Gastroesophageal sphincter (tissue), 3 donors: ENCODE data around the gene CPD.

Source experiments
- CTCF ChIP-seq, 4 experiments: fragments of 200-600 bp in 2 of 4; fragments of 450-650 bp in 2 of 4; sonication (generic) in 1 of 4; IDR thresholded peaks; one replicate each; pipeline ENCODE4 v1.5.1; 2017 to 2019; ENCODE audit warnings: antibody characterized with exemption in 4 of 4, mild to moderate bottlenecking in 2 of 4, moderate library complexity in 2 of 4
- EP300 ChIP-seq: sonication (generic); formaldehyde crosslinking; IDR thresholded peaks from one replicate; pipeline ENCODE4 v1.6.1; 2017; ENCODE audit warnings: antibody characterized with exemption, mild to moderate bottlenecking
- POLR2A ChIP-seq, 2 donors: fragments of 450-650 bp; IDR thresholded peaks; one replicate each; pipeline ENCODE4 v1.6.1; 2017; ENCODE audit warnings: antibody characterized with exemption in 2 of 2, mild to moderate bottlenecking in 2 of 2, moderate library complexity in 1 of 2

DNA sequence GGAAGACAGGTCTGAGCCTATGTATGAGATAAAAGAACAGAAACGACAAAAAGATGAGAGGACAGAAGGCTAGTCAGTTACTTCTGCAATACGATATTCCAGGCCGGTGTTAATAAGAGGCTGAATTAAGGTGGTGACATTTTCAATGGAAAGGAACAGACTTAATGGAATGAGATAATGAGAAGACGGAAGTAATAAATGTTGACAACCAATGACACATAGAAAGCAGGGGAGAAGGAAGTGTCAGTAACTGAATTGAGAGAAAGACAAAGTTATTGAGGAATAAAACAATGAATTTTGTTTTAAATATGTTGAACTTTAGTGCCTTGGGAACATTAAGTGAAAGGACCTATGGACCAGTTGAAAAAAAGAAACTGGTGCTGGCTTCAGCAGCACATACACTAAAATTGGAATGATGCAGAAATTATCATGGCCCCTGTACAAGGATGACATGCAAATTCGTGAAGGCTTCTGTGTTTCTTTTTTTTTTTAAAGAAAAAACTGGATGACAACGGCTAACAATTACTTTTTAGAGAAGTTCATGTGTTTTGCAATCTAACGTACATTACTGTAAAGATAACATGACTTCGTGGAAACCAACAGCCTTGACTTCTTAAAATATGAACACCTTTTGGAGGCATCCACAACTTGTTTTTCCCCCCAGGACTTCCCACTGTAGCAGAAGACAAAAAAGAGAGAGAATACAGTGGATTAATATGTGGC is 18.5 kb upstream of the CPD start:
- no peak for TF ChIP-seq CTCF (IDR thresholded peaks at IDR 0.05)
- no peak for TF ChIP-seq POLR2A (IDR thresholded peaks at IDR 0.05)
- no peak for TF ChIP-seq EP300
